Adipose tissue (tissue), 3 donors: Measurements from ENCODE around the gene WFDC1. TPM values are rescaled to one million over a fixed set of nuclear protein-coding genes. Genes with fewer than 3 reads are reported as not detected.
"Not testable (repeated sequence)": the region's sequence is repeated elsewhere in the genome, so short reads cannot be mapped to it uniquely, and the experiment has no call there.

Experiments used
- H3K27ac ChIP-seq: one replicate; pipeline ENCODE4 v1.5.1; 2013; ENCODE audit warnings: low read depth, low read length
- WGBS, 3 donors: extraction: QIAGEN DNeasy Blood & Tissue Kit; methylation state at CpG; one replicate each; pipeline ENCODE4 v1.1.7; 2013; 5-methylcytosine and 5-hydroxymethylcytosine counted together
- polyA plus RNA-seq, 3 donors: library from polyadenylated mRNA; stranded (reverse); fragments of 200-250 nt; gene quantifications; one replicate each; pipeline ENCODE4 v1.2.3, GENCODE V29; 2013
- donor health status: healthy with polysubstance abuse.
- donor health status: Bipolar disorder and iron deficiency.
- donor health status: healthy.

WFDC1 gene
- polyA plus RNA-seq, 3 donors, result 0.13 to 2.1 (median 1.6) TPM

DNA sequence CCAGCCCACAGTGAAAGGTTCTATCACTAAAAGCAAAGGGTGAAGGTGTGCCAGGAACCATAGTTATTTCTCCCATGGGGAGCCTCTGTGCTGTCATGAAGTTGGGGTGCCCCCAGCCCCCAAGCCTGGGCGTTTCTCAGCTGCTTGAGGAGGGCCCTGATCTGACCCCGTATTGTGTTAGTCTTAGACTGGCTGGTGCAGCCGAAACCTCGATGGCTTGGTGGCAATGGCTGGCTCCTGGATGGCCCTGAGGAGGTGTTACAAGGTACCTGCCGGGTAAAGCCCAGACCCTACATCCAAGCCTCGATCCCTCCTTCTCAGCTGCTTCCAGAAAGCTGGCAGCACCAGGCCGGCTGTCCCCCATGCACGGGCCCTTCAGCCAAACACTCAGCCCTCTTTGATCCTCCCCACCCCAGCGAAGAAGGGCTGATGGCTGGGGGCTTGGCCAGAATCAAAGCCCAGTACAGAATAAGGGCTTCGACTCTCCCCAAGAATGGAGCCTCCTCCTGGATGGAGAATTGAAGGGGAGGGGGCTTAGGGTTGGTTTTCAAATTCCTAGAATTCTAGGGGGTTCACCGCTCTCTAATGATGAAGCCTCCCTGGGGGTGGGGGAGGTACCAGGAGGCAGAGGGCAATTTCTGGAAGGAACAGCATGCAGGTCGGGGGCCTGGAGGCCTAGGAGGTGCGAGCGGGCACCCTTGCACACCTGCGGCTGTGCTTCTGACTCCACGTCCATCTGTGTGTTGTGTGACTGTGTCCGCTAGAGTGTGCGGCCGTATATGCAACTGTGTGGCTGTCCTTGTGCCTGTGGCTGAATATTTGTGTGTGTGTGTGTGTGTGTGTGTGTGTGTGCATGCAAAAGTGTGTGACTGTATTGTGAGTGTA is 23.7 kb downstream of the WFDC1 start:
- 77 to 85% (median 80%) methylated on average over 19 of the region's 19 CpGs for WGBS, 3 donors
- no peak overlapping the region for H3K27ac ChIP-seq

DNA sequence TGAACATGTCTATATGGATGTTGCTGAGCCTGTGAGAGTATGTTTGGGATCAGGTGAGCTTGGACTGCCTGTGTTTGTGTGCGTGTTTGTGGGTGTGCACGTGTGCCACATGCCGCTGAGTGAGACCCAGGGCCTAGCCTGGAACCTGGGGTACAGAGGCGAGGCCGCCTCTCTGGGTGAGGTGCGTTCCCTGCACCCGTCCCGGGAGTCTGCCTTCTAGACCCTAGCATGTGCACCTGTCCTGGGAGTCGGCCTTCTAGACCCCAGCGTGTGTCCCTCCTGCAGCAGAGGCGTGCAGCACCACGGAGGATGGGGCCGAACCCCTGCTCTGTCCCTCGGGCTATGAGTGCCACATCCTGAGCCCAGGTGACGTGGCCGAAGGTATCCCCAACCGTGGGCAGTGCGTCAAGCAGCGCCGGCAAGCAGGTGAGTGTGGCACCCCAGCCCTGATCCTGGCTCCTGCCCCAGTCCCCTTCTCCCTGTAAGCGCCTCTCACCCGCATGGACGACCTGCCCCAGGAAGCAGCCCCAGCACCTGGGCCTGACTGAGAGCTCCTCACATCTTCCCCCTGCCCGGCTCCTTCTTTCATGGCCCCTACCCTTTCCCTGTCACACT is 24.6 kb downstream of the WFDC1 start:
- 91 to 93% (median 92%) methylated on average over 24 of the region's 24 CpGs for WGBS, 3 donors
- H3K27ac ChIP-seq, result no peak overlapping the region

DNA sequence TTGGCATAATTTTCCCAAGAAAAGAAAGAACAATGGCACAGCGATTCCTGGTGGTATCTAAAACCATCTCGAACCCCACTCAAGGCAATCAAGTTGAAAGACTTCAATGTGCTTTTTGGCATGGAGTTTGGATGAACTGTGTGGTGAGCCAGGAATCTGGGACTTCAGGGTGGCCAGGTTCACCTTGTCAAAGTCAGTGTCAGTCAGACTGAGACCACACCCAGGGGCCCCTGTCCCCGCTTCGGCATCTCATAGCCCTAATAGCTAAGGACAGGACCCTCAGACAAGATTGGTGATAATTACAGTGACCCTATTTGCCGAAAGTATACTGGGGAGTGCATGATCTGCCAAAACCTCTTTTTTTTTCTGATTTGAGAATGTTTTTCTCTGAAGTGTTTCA is 25.8 kb downstream of the WFDC1 start:
- no peak overlapping the region for H3K27ac ChIP-seq
- WGBS, 3 donors, result 69 to 84% (median 80%) methylated on average over 5 of the region's 5 CpGs

GRCh38 chr16:84321932-84322331 is 27.3 kb downstream of the WFDC1 start:
- H3K27ac ChIP-seq, result no peak overlapping the region
- 43 to 64% (median 57%) methylated on average over 4 of the region's 4 CpGs for WGBS, 3 donors

- WGBS, 3 donors, result 57 to 79% (median 73%) methylated on average over 4 of the region's 4 CpGs
- H3K27ac ChIP-seq, result no peak overlapping the region
Measured at GRCh38 chr16:84322749-84323148, 28.1 kb downstream of the WFDC1 start.

- H3K27ac ChIP-seq, result no peak overlapping the region
- WGBS, 3 donors, result 63 to 78% (median 70%) methylated on average over 7 of the region's 7 CpGs
Measured at GRCh38 chr16:84323606-84324005, 28.9 kb downstream of the WFDC1 start.

DNA sequence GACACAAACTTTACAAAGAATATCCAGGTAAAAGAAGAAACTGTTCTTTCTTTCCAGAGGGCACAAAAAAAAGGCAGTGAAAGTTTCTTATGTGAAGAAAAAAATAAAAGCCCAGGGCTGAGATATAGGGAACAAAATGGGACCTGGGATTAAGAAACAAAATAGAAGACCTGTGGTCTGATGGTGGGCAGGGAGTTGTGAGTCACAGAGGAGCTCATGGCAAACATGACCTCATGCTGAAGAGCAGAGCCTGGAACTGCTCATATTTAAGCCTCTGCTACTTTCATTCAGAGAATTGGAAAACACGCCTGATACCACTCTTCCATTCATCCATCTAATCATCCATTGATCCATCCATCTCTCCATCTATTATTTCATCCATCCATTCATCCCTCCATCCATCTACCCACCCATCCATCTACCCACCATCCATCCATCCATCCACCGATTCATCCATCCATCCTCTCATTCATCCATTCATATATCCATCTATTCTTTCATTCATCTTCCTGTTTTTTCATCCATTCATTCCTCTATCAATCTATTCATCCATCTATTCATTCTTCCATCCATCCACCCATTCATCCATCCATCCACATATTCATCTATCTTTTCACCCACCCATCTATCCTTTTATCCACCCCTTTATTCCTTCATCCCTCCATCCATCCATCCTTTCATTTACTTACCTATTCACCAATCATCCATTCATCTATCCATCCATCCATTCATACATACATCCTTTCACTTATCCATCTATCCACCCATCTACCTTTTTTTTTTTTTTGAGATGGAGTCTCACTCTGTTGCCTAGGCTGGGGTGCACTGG is 30.0 kb downstream of the WFDC1 start:
- no peak overlapping the region for H3K27ac ChIP-seq
- 36 to 45% (median 43%) methylated on average over 2 of the region's 2 CpGs for WGBS, 3 donors

DNA sequence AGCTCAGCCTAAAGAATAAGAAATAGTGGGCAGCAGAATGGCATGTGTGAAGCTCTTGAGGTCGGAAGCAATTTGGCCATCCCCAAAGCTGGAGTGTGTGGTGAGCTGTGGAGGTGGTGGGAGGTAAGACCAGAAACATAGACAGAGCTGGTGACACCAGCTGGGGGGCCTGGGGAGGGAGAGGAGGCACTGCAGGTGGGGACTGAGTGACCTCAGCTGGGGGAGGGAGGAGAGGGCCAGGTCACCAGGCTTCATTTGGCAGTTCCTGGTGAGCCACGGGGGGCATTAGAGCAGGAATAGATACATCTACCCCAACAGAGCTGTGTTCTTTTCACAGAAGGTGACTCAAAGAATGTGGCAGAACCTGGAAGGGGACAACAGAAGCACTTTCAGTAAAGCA is 31.9 kb downstream of the WFDC1 start:
- WGBS, 3 donors, result 55 to 89% (median 80%) methylated on average over 2 of the region's 2 CpGs
- no peak overlapping the region for H3K27ac ChIP-seq

GRCh38 chr16:84327926-84328505 is 33.3 kb downstream of the WFDC1 start:
- no peak overlapping the region for H3K27ac ChIP-seq
- 62 to 85% (median 84%) methylated on average over 13 of the region's 13 CpGs for WGBS, 3 donors

DNA sequence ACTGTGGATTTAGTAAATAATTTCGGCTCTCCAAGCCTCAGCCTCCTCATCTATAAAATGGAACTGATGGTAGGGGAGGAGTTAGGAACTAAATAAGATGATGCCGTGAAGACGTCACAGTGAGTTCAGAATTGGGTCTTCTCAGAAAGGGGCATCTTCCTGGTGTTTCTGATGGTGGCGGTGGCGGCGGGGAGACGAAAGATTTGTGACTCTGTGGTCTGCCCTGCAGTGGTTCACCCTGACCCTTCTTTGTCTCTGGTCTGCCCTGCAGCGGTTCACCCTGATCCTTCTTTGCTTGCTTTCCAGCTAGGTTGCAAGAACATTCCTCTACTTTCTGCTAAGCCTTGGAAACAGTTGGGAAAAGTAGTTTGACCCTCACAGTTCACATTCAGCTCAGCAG is 34.3 kb downstream of the WFDC1 start:
- no peak overlapping the region for H3K27ac ChIP-seq
- WGBS, 3 donors, result 88 to 96% (median 90%) methylated on average over 8 of the region's 8 CpGs

- 51 to 80% (median 79%) methylated on average over 18 of the region's 18 CpGs for WGBS, 3 donors
Measured at GRCh38 chr16:84329843-84330684, 35.4 kb downstream of the WFDC1 start.

DNA sequence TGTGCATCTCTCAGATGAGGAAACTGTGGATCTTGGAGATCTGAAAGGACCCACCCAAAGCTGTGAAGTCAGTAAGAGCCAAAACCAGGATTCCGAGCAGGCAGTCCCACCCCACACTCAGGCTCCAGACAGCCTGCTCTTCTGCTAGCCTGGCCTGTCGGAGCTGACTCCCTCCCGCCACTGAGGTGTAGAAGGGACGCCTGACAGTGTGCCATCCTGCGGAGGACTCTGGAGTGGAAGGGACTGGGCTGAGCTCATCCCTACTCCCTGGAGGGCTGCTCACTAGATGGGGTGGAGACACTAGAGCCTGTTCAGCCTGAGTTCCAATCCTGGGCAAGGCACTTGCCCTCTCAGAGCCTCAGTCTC is 36.0 kb downstream of the WFDC1 start:
- no peak overlapping the region for H3K27ac ChIP-seq
- 84 to 89% (median 89%) methylated on average over 5 of the region's 5 CpGs for WGBS, 3 donors

More at GRCh38 chr16:84329843-84330684, 35.4 kb downstream of the WFDC1 start:
- no peak overlapping the region for H3K27ac ChIP-seq

DNA sequence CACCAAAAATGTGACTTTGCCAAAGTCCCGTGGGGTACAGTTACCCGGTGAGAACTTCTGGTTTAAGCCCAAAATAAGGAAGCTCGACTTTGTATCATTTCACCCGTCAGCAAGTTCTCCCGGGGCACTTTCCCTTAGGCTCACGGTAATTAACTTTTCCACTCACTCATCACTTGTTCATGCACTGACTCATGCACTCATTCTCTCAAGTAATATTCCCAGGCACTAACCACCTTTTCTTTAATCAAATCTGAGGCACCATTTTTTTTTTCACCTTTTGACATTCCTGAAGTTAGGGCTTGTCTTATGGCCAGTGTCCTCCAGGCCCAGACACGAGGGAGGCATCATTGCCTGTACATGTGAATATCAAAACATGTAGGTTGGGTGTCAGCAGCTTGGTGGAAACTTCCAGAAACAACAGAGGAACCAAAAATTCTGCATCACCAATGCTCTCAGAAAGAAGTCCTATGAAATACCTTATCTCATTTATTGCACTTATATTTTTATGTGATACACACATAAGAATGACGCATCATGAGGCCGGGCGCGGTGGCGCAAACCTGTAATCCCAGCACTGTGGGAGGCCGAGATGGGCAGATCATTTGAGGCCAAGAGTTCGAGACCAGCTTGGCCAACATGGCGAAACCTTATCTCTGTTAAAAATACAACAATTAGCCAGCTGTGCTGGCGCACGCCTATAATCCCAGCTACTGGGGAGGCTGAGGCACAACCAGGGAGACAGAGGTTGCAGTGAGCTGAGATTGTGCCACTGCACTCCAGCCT is 37.5 kb downstream of the WFDC1 start:
- H3K27ac ChIP-seq, result no peak overlapping the region
- 84 to 89% (median 85%) methylated on average over 17 of the region's 17 CpGs for WGBS, 3 donors

- 52 to 79% (median 62%) methylated on average over 10 of the region's 10 CpGs for WGBS, 3 donors
- H3K27ac ChIP-seq, result no peak overlapping the region
Measured at GRCh38 chr16:84332975-84333684, 38.5 kb downstream of the WFDC1 start.

- H3K27ac ChIP-seq, result no peak overlapping the region
- 79 to 93% (median 89%) methylated on average over 3 of the region's 3 CpGs for WGBS, 3 donors
Measured at GRCh38 chr16:84334058-84334457, 39.4 kb downstream of the WFDC1 start.

GRCh38 chr16:84334482-84334881 is 39.8 kb downstream of the WFDC1 start:
- WGBS, 3 donors, result 75 to 95% (median 92%) methylated on average over 1 of the region's 1 CpG
- H3K27ac ChIP-seq, result no peak overlapping the region

GRCh38 chr16:84337236-84337635 is 42.6 kb downstream of the WFDC1 start:
- not testable (repeated sequence) for H3K27ac ChIP-seq
